A673 (cell line): ENCODE results near the gene TMEM116.

Experiments used
- EZH2 ChIP-seq: fragments of 200-600 bp; sonication (generic); IDR thresholded peaks from 2 replicates; pipeline ENCODE4 v1.6.1; 2017; ENCODE audit warnings: borderline replicate concordance, low read depth, mild to moderate bottlenecking, mixed read lengths, antibody characterized with exemption, low read length; ENCODE audit not compliant: poor library complexity, severe bottlenecking
- TF ChIP-seq, protein P1 (sequence below): fragments of 300-800, 200-600 bp; sonication (generic); conservative IDR thresholded peaks from 2 replicates; pipeline ENCODE4 v1.5.1; 2017; ENCODE audit warnings: low read depth, mild to moderate bottlenecking, antibody characterized with exemption, low read length, moderate library complexity, mixed read lengths

DNA sequence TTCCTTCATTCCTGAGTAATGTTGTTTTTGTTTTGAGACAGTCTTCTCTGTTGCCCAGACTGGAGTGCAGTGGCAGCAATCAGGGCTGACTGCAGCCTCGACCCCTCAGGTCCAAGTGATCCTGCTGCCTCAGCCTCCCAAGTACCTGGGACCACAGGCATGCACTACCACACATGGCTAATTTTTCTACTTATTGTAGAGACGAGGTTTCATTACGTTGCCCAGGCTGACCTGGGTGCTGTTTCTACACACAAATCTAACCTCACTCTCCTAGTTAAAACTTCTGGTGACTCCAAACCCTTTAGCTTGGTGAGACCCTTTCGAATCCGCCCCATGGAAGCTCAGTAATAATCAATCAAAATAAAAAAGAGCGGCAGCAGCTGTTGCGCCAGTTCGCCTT, 1.3 kb downstream of the TMEM116 start:
- TF ChIP-seq, protein P1, sequence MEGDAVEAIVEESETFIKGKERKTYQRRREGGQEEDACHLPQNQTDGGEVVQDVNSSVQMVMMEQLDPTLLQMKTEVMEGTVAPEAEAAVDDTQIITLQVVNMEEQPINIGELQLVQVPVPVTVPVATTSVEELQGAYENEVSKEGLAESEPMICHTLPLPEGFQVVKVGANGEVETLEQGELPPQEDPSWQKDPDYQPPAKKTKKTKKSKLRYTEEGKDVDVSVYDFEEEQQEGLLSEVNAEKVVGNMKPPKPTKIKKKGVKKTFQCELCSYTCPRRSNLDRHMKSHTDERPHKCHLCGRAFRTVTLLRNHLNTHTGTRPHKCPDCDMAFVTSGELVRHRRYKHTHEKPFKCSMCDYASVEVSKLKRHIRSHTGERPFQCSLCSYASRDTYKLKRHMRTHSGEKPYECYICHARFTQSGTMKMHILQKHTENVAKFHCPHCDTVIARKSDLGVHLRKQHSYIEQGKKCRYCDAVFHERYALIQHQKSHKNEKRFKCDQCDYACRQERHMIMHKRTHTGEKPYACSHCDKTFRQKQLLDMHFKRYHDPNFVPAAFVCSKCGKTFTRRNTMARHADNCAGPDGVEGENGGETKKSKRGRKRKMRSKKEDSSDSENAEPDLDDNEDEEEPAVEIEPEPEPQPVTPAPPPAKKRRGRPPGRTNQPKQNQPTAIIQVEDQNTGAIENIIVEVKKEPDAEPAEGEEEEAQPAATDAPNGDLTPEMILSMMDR, result no peak
- no peak for TF ChIP-seq EZH2
